ENCODE data around the gene CLDN3.

DNA sequence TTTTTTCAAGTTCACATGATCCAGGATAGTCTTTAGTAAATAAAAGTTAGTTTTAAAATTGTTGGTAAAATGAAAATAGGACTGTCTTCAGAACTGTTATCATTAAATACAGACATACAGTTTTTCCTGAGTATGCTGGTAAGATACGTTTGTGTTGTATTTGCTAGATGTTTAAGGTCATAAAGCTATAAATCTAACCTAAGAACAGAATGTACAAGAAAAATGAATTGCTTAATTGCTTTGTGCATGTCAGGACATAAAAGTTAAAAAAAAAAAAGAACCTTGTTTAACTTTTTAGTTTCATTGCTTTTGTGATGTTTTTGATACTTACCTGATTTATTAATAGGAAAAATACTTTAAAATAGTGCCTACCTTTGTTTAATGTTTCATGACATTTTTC lies 31.5 kb upstream of the CLDN3 start:
- no peak for TF ChIP-seq EZH2phosphoT487 (IDR thresholded peaks at IDR 0.05; ENCODE audit: insufficient read depth, low read depth)
- TF ChIP-seq EZH2 (IDR thresholded peaks at IDR 0.05; ENCODE audit: insufficient read depth, poor library complexity, severe bottlenecking): no peak
